NCI-H748 treated with DMSO at 0.1 percent for 48 hours (cell line): ENCODE results near the gene BAG3.
"Not testable (repeated sequence)": the region's sequence is repeated elsewhere in the genome, so short reads cannot be mapped to it uniquely, and the experiment has no call there.

Experiments
- DNase-seq: peaks from one replicate; lab custom pipeline; 2025; lab: John Stamatoyannopoulos, UW

Gene BAG3

DNA sequence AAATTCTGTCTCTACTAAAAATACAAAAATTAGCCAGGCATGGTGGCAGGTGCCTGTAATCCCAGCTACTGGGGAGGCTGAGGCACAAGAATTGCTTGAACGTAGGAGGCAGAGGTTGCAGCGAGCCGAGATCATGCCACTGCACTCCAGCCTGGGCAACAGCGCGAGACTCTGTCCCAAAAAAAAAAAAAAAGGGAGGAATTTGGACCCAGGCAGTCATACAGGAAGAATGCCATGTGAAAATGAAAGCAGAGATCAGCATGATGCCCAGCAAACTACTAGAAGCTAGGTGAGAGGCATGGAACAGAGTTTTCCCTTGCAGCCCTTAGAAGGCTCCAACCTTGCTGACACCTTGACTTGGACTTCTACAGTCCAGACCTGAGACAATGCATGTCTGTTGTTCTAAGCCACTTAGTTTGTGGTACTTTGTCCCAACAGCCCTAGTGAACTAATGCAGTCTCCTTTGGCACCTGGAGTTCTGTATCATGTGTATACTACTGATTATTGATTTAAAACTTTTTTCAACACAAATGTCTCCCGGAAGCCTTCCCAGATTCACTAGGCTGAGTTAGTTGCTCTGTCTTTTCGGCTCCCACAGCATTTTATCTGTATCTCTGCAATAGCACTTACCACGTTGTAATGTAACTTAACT is 10.2 kb upstream of the BAG3 start:
- DNase-seq = no peak

DNA sequence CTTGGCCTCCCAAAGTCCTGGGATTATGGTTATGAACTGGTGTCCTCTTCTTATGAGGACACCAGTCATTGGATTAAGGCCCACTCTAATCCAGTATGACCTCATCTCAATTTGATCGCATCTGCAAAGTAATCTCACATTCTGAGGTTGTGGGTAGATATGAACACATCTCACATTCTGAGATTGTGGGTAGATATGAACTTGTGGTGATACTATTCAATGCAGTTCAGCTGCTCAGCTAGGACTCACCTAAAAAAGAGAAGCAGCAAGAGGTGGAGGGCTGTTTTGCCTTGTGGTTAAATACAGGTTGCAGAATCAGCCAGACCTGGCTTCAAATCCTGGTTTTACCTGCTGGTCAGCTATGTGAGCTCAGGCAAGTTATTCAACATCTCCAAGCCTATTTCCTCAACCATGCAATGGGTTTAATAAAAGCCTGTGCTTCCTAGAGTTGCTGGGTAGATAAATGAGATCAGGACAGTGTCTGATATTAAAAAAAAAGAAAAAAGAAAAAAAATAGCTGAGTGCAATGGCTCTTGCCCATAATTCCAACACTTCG is 8.5 kb upstream of the BAG3 start:
- no peak for DNase-seq

DNA sequence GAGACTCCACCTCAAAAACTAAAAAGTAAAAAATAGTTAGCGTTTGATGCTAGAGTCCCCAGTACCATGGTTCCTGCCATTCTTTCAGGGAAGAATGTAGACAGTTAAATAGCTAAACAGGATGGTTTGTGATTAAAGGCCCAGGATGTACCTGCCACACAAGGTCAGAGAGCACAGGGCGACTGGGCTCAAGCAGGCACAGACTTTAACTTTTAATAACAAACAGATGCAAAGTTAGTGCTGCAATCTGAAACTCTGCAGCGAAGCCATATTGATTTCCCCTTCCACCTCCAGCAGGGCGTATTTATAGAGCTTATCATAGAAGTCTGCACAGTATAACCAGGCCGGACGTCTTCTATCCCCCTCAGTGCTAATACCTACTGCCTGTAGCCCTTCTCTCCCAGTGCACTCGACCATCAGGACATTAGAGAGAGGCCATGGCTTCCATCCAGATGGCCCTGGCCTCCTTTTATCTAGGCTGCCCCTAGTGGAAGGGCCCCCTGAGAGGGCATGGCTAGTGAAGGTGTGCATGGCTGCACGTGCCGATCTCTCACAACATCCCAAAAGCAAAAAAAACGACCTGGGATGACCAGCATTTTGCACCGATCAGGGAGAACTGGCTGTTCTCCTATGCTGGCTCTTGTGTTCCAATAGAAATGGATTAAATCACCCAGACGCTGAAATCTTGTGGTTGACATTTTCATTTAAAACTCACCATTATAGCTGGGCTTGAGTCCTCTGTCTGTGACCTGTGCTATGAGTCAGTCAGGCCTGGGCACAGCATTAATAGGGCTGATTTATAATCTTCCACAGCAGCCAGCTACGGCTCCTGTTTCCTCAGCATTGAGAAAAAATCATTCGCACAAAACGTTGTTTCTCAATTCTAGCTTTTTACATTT is 7.6 kb upstream of the BAG3 start:
- DNase-seq = no peak

GRCh38 chr10:119644205-119644814 is 6.9 kb upstream of the BAG3 start:
- DNase-seq = no peak

GRCh38 chr10:119644994-119645393 is 6.2 kb upstream of the BAG3 start:
- DNase-seq = no peak

DNA sequence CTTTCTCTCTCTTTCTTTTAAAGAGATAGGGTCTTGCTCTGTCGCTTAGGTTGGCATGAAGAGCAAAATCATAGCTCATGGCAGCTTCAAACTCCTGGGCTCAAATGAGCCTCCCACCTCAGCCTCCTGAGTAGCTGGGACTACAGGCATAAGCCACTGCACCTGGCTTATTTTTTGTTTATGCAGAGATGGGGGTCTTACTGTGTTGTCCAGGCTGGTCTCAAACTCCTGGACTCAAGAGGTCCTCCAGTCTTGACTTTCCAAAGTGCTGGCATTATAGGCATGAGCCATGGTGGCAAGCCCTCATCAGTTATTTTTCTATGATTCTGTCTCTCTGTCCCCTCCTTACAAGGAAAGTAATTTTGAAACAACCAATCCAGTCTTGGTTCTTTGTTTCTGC is 1.1 kb upstream of the BAG3 start:
- DNase-seq = no peak

DNA sequence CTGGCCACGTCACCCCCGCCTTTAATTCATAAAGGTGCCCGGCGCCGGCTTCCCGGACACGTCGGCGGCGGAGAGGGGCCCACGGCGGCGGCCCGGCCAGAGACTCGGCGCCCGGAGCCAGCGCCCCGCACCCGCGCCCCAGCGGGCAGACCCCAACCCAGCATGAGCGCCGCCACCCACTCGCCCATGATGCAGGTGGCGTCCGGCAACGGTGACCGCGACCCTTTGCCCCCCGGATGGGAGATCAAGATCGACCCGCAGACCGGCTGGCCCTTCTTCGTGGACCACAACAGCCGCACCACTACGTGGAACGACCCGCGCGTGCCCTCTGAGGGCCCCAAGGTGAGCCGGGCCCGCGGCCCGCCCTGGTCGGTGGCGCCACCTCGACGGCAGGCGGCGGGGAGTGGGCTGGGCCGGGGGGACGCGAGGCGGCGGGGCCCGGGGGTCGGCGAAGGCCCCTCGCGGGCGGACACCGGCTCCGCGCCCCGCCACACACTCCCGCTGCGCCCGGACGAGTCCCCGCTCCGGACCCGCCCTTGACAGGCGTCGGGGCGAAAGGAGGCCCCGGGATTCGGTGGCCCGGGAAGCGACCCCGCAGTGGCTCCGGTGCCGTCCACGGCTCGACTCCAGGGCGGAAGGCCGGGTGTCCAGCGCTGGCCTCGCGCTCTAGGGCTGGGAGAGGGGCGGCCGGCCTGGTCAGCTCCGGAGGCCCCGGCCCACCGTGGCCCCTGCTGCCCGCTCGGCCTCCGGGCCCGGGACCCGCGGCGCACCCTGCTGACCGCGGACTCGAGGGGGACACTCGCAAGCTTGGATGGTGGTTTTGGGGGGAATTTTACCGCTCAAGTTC is 557 bp downstream of the BAG3 start:
- no peak for DNase-seq

DNA sequence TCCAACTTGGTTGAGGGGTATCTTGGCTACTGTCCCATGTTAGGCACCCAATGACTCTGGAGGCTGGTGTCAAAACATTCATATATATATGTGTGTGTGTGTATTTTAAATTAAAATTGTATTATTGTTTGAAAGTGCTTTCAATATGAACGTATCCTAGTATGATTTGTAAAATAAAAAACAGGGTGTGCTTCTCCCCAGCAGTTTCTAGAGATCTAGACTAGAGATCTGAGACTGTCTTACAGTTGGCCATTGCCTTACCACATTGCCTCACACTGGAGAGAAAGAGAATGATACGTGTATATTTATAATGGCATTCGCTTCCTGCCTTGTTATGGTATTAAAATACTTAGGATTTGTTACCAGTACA is 1.2 kb downstream of the BAG3 start:
- no peak for DNase-seq

DNA sequence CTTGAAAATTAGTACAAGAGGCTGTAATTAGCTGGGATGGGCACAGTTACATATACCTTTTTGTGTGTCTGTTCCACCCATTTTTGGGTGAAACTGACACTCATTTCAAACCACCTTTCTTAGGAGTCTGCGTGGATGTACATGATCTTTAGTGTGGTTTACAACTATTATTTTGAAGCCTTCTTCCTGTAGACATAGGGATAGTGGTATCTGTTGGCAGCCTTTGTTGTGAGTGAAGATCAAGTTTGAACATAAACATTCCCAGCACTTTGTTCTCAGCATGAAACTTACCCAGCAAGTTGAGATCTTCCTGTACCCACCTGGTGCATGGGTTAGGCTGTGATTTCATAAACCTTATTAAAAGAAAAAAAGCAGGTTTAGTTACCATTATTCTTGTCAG is 2.0 kb downstream of the BAG3 start:
- no peak for DNase-seq

- no peak for DNase-seq
These were observed 2.7 kb downstream of the BAG3 start for GRCh38 chr10:119653916-119654315.

GRCh38 chr10:119654540-119654939 is 3.4 kb downstream of the BAG3 start:
- DNase-seq = no peak

GRCh38 chr10:119655566-119656001 is 4.4 kb downstream of the BAG3 start:
- no peak for DNase-seq

DNA sequence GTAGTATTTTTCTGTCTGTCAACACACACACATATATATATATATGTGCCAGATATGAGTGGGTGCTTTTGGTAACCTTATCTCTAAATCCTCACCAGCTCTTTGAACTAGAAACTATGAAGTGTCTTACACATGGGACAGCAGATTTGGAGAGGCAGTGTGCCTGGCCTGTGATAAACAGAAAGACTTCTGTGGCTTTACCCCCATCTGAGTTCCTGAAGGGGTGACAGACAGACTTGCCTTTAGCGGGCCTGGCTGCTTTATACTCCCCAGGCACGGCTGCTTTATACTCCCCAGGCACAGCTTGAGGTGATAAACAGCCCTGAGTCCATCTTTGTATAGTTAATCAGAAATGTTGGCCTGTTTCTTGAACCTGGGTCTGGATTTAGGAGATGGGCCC is 5.6 kb downstream of the BAG3 start:
- DNase-seq = no peak

- DNase-seq = no peak
These were observed 6.5 kb downstream of the BAG3 start for GRCh38 chr10:119657725-119658124.

- DNase-seq = no peak
These were observed 7.1 kb downstream of the BAG3 start for GRCh38 chr10:119658274-119658673.

DNA sequence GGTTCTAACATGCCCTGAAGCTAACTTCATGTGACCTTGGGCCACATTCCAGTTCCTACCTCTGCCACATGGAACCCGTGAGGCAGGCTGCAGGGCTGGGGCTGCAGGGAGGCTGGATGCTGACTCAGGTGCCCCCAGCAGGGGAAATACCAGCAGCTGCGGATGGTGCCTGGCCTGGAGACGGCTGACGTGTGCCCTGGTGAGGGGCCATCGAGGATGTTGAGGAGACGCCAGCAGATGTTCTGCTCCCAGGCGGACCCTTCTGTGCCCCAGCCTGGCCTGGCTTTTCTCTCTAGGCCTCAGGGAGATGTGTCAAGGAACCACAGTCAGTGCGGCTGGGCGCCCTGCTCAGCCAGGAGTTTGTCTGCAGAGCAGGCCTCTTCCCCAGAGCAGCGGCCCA is 8.8 kb downstream of the BAG3 start:
- DNase-seq = no peak

- not testable (repeated sequence) for DNase-seq
These were observed 11.0 kb downstream of the BAG3 start for GRCh38 chr10:119662076-119662605.

DNA sequence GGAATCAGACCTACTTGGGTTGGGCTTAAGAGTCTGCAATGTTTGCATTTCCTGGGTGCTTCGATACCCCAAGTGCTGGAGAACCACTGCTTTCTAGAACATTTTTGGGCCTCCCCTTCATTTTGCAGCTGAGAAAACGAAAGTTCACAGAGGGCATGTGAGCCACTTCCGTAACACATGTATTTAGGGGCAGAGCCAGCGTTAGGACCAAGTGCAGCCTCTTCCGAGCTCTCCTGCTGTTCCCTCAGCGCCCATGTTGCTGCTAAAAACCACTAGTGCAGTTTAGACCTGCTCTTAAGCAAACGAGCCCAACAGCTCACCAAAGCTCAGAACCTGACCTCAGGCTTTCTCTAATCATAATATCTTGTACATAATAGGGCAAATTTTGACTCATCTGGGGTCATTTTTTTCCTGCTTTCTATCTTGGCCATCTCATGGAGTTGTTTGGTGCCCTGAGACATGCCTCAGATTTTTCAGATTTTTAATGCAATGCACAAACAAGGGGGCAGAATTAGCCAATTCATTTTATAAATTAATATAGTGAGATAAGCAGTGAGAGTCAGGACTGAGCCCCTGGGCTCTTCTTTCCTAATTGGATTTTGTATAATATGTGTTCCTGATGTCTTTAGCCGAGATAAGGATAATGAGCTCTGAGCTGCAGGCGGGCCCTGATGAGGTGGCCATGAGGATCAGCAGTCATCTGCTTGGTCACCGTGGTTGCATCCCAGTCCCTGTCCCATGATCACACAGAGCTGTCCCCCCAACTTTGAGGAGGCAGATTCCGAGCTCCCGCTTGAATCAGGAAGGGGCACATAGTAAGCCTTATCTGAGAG is 12.9 kb downstream of the BAG3 start:
- no peak for DNase-seq

- DNase-seq = no peak
These were observed 14.9 kb downstream of the BAG3 start for GRCh38 chr10:119665901-119666708.

DNA sequence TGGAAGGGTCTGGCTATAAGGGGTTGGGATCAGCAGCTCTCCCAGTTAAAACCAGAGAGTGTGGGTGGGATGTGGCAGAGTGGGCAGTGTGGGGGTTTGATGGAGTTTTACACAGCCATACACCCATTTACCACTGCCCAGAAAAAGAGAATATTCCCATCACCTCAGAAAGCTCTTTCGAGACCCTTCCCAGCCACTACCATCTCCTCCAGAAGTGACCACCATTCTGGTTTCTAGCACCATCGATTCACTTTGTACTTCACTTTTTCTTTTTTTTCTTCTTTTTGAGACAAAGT is 15.5 kb downstream of the BAG3 start:
- no peak for DNase-seq
